IMR-90 (cell line): Measurements from ENCODE around the gene PCA3. TPM values are rescaled to one million over a fixed set of nuclear protein-coding genes. Genes with fewer than 3 reads are reported as not detected.

ENCODE experiments used
- ATAC-seq: fragments of 200-7000 bp; cut with Tn5 transposase; 2 replicates; pipeline ENCODE4 v1.9.1; 2020; ENCODE audit warnings: low read depth, mild to moderate bottlenecking, moderate library complexity
- BruUV-seq: library from RNA; stranded (reverse); fragments of 400-500 nt; replicated peaks from 2 replicates; lab custom pipeline; 2021; lab: Mats Ljungman, UMichigan
- CTCF ChIA-PET: fragments of 300-600 bp; formaldehyde crosslinking; extraction: SDS; loops from one replicate; lab custom pipeline; 2021; ENCODE audit warnings: antibody characterized with exemption; lab: Yijun Ruan, JAX
- POLR2A ChIA-PET: fragments of 300-600 bp; sonication (Branson Sonifier 250); formaldehyde crosslinking; loops from one replicate; lab custom pipeline; 2022; ENCODE audit warnings: antibody characterized with exemption; ENCODE audit not compliant: unreplicated experiment; lab: Charles Lee
- DNase-seq: peaks from one replicate; pipeline ENCODE4 v3.0.0; 2013
- H2AFZ ChIP-seq: replicated peaks from 2 replicates; pipeline ENCODE3; 2013; ENCODE audit warnings: low read length, mild to moderate bottlenecking; ENCODE audit not compliant: poor library complexity
- H2AK5ac ChIP-seq: 2 replicates; pipeline ENCODE4 v1.6.1; 2013; ENCODE audit warnings: low read depth, low read length, inconsistent platforms
- H2AK9ac ChIP-seq: replicated peaks from 2 replicates; pipeline ENCODE3; 2013; ENCODE audit warnings: mild to moderate bottlenecking, low read depth, low read length, moderate library complexity; ENCODE audit not compliant: poor library complexity
- H2BK120ac ChIP-seq: 2 replicates; pipeline ENCODE4 v1.6.1; 2013; ENCODE audit warnings: low read depth, low read length, inconsistent platforms
- H2BK15ac ChIP-seq: 3 replicates; pipeline ENCODE4 v1.6.1; 2013; ENCODE audit warnings: low read depth, low read length, inconsistent platforms
- H2BK20ac ChIP-seq: 2 replicates; pipeline ENCODE4 v1.6.1; 2013; ENCODE audit warnings: low read depth, mild to moderate bottlenecking, inconsistent platforms, low read length, moderate library complexity
- H2BK5ac ChIP-seq: 2 replicates; pipeline ENCODE4 v1.6.1; 2013; ENCODE audit warnings: mild to moderate bottlenecking, low read depth, low read length, inconsistent platforms; ENCODE audit not compliant: poor library complexity, severe bottlenecking
- H3K14ac ChIP-seq: replicated peaks from 2 replicates; pipeline ENCODE4 v1.6.1; 2013; ENCODE audit warnings: low read depth, low read length, inconsistent platforms
- H3K18ac ChIP-seq: 2 replicates; pipeline ENCODE4 v1.6.1; 2013; ENCODE audit warnings: low read depth, low read length, control low read depth
- H3K23ac ChIP-seq: 2 replicates; pipeline ENCODE4 v1.6.1; 2013; ENCODE audit warnings: low read depth, low read length, inconsistent platforms
- H3K27ac ChIP-seq: 2 replicates; pipeline ENCODE4 v1.5.1; 2013; ENCODE audit warnings: mild to moderate bottlenecking, control low read depth, low read length; ENCODE audit not compliant: insufficient read depth
- H3K27me3 ChIP-seq: 2 replicates; pipeline ENCODE4 v1.6.1; 2013; ENCODE audit warnings: low read length; ENCODE audit not compliant: control insufficient read depth, insufficient read depth
- H3K36me3 ChIP-seq: 2 replicates; pipeline ENCODE4 v1.6.1; 2013; ENCODE audit warnings: low read length, mixed read lengths; ENCODE audit not compliant: control insufficient read depth, insufficient read depth
- H3K4ac ChIP-seq: 2 replicates; pipeline ENCODE4 v1.6.1; 2013; ENCODE audit warnings: low read depth, low read length, inconsistent platforms
- H3K4me1 ChIP-seq: 2 replicates; pipeline ENCODE4 v1.6.1; 2013; ENCODE audit warnings: low read length, mixed read lengths; ENCODE audit not compliant: control insufficient read depth, insufficient read depth
- H3K4me2 ChIP-seq: 2 replicates; pipeline ENCODE4 v1.6.1; 2013; ENCODE audit warnings: low read depth, mild to moderate bottlenecking, control low read depth, low read length, moderate library complexity
- H3K4me3 ChIP-seq: 2 replicates; pipeline ENCODE4 v1.5.1; 2013; ENCODE audit warnings: low read depth, mild to moderate bottlenecking, control low read depth, low read length, moderate library complexity; ENCODE audit not compliant: insufficient read depth
- H3K56ac ChIP-seq: 2 replicates; pipeline ENCODE4 v1.6.1; 2013; ENCODE audit warnings: low read length, inconsistent platforms; ENCODE audit not compliant: insufficient read depth; ENCODE audit errors: extremely low read depth
- H3K79me1 ChIP-seq, 2 experiments: 2 replicates each; pipeline ENCODE4 v1.6.1; 2013; ENCODE audit warnings: low read length in 2 of 2, inconsistent platforms in 1 of 2, low read depth in 1 of 2
- H3K9ac ChIP-seq: 2 replicates; pipeline ENCODE4 v1.6.1; 2013; ENCODE audit warnings: low read depth, low read length, control low read depth
- H3K9me1 ChIP-seq: 2 replicates; pipeline ENCODE4 v1.6.1; 2013; ENCODE audit warnings: low read length, inconsistent platforms; ENCODE audit not compliant: insufficient read depth
- H3K9me3 ChIP-seq: 2 replicates; pipeline ENCODE4 v1.6.1; 2013; ENCODE audit warnings: low read length; ENCODE audit not compliant: control insufficient read depth, insufficient read depth
- H4K20me1 ChIP-seq: 2 replicates; pipeline ENCODE4 v1.6.1; 2013; ENCODE audit warnings: low read length, inconsistent platforms; ENCODE audit not compliant: insufficient read depth
- H4K5ac ChIP-seq: 2 replicates; pipeline ENCODE4 v1.6.1; 2013; ENCODE audit warnings: mild to moderate bottlenecking, low read depth, low read length, control low read depth
- H4K8ac ChIP-seq, 2 experiments: 2 replicates each; pipeline ENCODE4 v1.6.1; 2013; ENCODE audit warnings: low read depth in 2 of 2, low read length in 2 of 2, control low read depth in 1 of 2, inconsistent platforms in 1 of 2
- H4K91ac ChIP-seq: 2 replicates; pipeline ENCODE4 v1.6.1; 2013; ENCODE audit warnings: low read depth, low read length, inconsistent platforms; ENCODE audit not compliant: insufficient read depth
- BHLHE40 ChIP-seq: fragments of 150-350 bp; IDR thresholded peaks from 2 replicates; pipeline ENCODE4 v1.6.1; 2016; ENCODE audit warnings: mild to moderate bottlenecking, low read depth, low read length
- CEBPB ChIP-seq: IDR thresholded peaks from 2 replicates; pipeline ENCODE4 v1.6.1; 2012; ENCODE audit warnings: low read depth, low read length, improper control_type of control experiment
- CHD1 ChIP-seq: IDR thresholded peaks from 2 replicates; pipeline ENCODE4 v1.6.1; 2012; ENCODE audit warnings: low read depth, low read length, improper control_type of control experiment
- CTCF ChIP-seq: conservative IDR thresholded peaks from 2 replicates; pipeline ENCODE4 v1.5.1; 2012; ENCODE audit warnings: mild to moderate bottlenecking, low read depth, low read length, improper control_type of control experiment
- ELK1 ChIP-seq: fragments of 150-350 bp; IDR thresholded peaks from 2 replicates; pipeline ENCODE4 v1.6.1; 2016; ENCODE audit warnings: low read depth, mild to moderate bottlenecking, low read length, moderate library complexity, borderline replicate concordance
- FOS ChIP-seq: fragments of 150-350 bp; IDR thresholded peaks from 2 replicates; pipeline ENCODE4 v1.6.1; 2016; ENCODE audit warnings: low read depth, low read length
- MAFK ChIP-seq: IDR thresholded peaks from 2 replicates; pipeline ENCODE4 v1.6.1; 2012; ENCODE audit warnings: low read depth, low read length, improper control_type of control experiment
- MAZ ChIP-seq: IDR thresholded peaks from 2 replicates; pipeline ENCODE4 v1.6.1; 2012; ENCODE audit warnings: low read depth, mild to moderate bottlenecking, low read length, improper control_type of control experiment, moderate library complexity, borderline replicate concordance
- MXI1 ChIP-seq: IDR thresholded peaks from 2 replicates; pipeline ENCODE4 v1.6.1; 2012; ENCODE audit warnings: low read depth, mild to moderate bottlenecking, low read length, moderate library complexity, borderline replicate concordance
- NFE2L2 ChIP-seq: fragments of 150-350 bp; IDR thresholded peaks from 2 replicates; pipeline ENCODE4 v1.6.1; 2016; ENCODE audit warnings: low read depth, mild to moderate bottlenecking, low read length
- POLR2A ChIP-seq: IDR thresholded peaks from 2 replicates; pipeline ENCODE4 v1.6.1; 2012; ENCODE audit warnings: mild to moderate bottlenecking, low read depth, low read length
- RAD21 ChIP-seq: IDR thresholded peaks from 2 replicates; pipeline ENCODE4 v1.6.1; 2012; ENCODE audit warnings: low read length, improper control_type of control experiment
- RCOR1 ChIP-seq: IDR thresholded peaks from 2 replicates; pipeline ENCODE4 v1.6.1; 2012; ENCODE audit warnings: mild to moderate bottlenecking, low read length, improper control_type of control experiment; ENCODE audit not compliant: insufficient replicate concordance
- RFX5 ChIP-seq: IDR thresholded peaks from 2 replicates; pipeline ENCODE4 v1.8.0; 2012; ENCODE audit warnings: low read depth, mild to moderate bottlenecking, low read length, moderate library complexity
- SMC3 ChIP-seq: fragments of 150-350 bp; IDR thresholded peaks from 2 replicates; pipeline ENCODE4 v1.6.1; 2016; ENCODE audit warnings: low read depth, mild to moderate bottlenecking, antibody characterized with exemption, low read length, moderate library complexity
- USF2 ChIP-seq: fragments of 150-350 bp; IDR thresholded peaks from 2 replicates; pipeline ENCODE4 v1.6.1; 2017; ENCODE audit warnings: mild to moderate bottlenecking, antibody characterized with exemption, low read length, low read depth
- WGBS, 2 experiments: methylation state at CpG; one replicate each; pipeline versions ENCODE4 v1.1.5 to v1.1.7; 2013; ENCODE audit warnings: missing lambda C conversion rate in 2 of 2; ENCODE audit not compliant: insufficient read length in 1 of 2; ENCODE audit errors: extremely low coverage in 2 of 2; 5-methylcytosine and 5-hydroxymethylcytosine counted together
- dilution Hi-C: fragments of 300-500 bp; cut with HindIII; formaldehyde crosslinking; loops from one replicate; pipeline ENCODE4 v1.14.3; 2018; ENCODE audit warnings: low sequenced_read_pairs; ENCODE audit not compliant: unreplicated experiment
- in situ Hi-C: fragments of 300-500 bp; cut with MboI; formaldehyde crosslinking; loops from 3 replicates; pipeline ENCODE4 v1.14.3; 2019; ENCODE audit warnings: low sequenced_read_pairs, inconsistent platforms, mixed read lengths
- intact Hi-C: fragments of 100-400 bp; cut with micrococcal nuclease; formaldehyde crosslinking; loops from 2 replicates; pipeline ENCODE4 v1.10.0; 2022
- polyA plus RNA-seq, 3 experiments: library from polyadenylated mRNA; depleted of rRNA; stranded (reverse); fragments of >200 nt; gene quantifications; 2 replicates each; pipeline ENCODE4 v1.2.3, GENCODE V29; 2012; ENCODE audit warnings: low replicate concordance in 1 of 3
- total RNA-seq: library from RNA; depleted of rRNA; stranded (reverse); fragments of >200 nt; gene quantifications from 2 replicates; pipeline ENCODE4 v1.2.3, GENCODE V29; 2012

PCA3 gene
- total and polyA plus RNA-seq, 2 of the 4 experiments (the other 2 are of a cell fraction) = not detected

GRCh38 chr9:76803762-76804161, 39.5 kb downstream of the PCA3 start:
- Histone ChIP-seq H3K27me3 (peaks cover 7% of the 10 kb centered on the region), H2AFZ (no peak overlapping the region), H3K27ac (no peak overlapping the region), H2BK20ac (no peak overlapping the region), H2AK5ac (no peak overlapping the region), H3K4me2 (no peak overlapping the region), H3K18ac (no peak overlapping the region), H3K36me3 (no peaks in the 10 kb centered on the region), H3K14ac (no peak overlapping the region), H3K23ac (no peak overlapping the region), H2AK9ac (no peak overlapping the region), H3K9ac (no peak overlapping the region), H3K56ac (no peak overlapping the region), H3K9me3 (no peaks in the 10 kb centered on the region), H3K9me1 (no peaks in the 10 kb centered on the region), H2BK120ac (no peak overlapping the region), H3K79me1 (no peaks in the 10 kb centered on the region), H3K4me3 (no peak overlapping the region), H4K8ac (no peak overlapping the region), H2BK15ac (no peak overlapping the region), H4K91ac (no peak overlapping the region), H4K5ac (no peak overlapping the region), H4K20me1 (no peaks in the 10 kb centered on the region), H2BK5ac (no peak overlapping the region), H3K4me1 (no peaks in the 10 kb centered on the region), H3K4ac (no peak overlapping the region)
- ATAC-seq (no peak), DNase-seq (no peak)
- no TSS peak for BruUV-seq
- POLR2A ChIA-PET = no interaction called here
- 82% methylated on average over 6 of the region's 7 CpGs; no CpG with 5 or more reads in 1 of the 2 experiments for WGBS, 2 experiments
- dilution Hi-C loops (loop anchor here (25.0 kb wide), 1 partner anchor 184 kb away; no protein-coding TSS in a partner anchor), in situ Hi-C loops (loop anchor here (25.0 kb wide), 1 partner anchor 359 kb away; no protein-coding TSS in a partner anchor), intact Hi-C loops (no loop called here)
- TF ChIP-seq CEBPB (no peak), CTCF (no peak), ELK1 (no peak), MAZ (no peak), FOS (no peak), RCOR1 (no peak), RFX5 (no peak), MXI1 (no peak), RAD21 (no peak), MAFK (no peak), BHLHE40 (no peak), POLR2A (no peak), SMC3 (no peak), USF2 (no peak), CHD1 (no peak), NFE2L2 (no peak)
- CTCF ChIA-PET = no interaction called here
